A549 (cell line): ENCODE results near the gene AFF1. TPM values are rescaled to one million over a fixed set of nuclear protein-coding genes. Genes with fewer than 3 reads are reported as not detected.
A peak's percentile ranks its signal among the peaks of the same experiment; 100 is the strongest.

Experiments used
- ATAC-seq, 2 experiments: fragments of 200-7000 bp in 1 of 2; fragments of >200 bp in 1 of 2; cut with Nextera tagmentation in 1 of 2; cut with Tn5 transposase in 1 of 2; 3 replicates each; pipeline versions ENCODE4 v1.8.0 to v1.9.1; 2018 to 2020; ENCODE audit warnings: mild to moderate bottlenecking in 1 of 2, moderate library complexity in 1 of 2
- CTCF ChIA-PET: fragments of 300-600 bp; sonication (Branson Sonifier 250); formaldehyde crosslinking; extraction: SDS; loops from one replicate; lab custom pipeline; 2021; ENCODE audit warnings: antibody characterized with exemption, inconsistent platforms; lab: Yijun Ruan, JAX
- POLR2A ChIA-PET: fragments of 350-600 bp; formaldehyde crosslinking; extraction: SDS; loops from one replicate; lab custom pipeline; 2021; ENCODE audit warnings: antibody characterized with exemption, inconsistent platforms; lab: Yijun Ruan, JAX
- DNase-seq, 2 experiments: peaks; one replicate each; pipeline versions ENCODE4 v3.0.0 to v3.0.0-alpha.2; 2011 to 2016; ENCODE audit warnings: low read depth in 1 of 2, low spot score in 1 of 2
- FAIRE-seq: peaks from 2 replicates; lab custom pipeline; 2011; peaks lifted over from hg19 to GRCh38; lab: Jason Lieb, UNC
- H3K27ac ChIP-seq, 2 experiments: fragments of >200 bp; sonication (Bioruptor Twin); formaldehyde crosslinking; 3 replicates each; pipeline ENCODE4 v1.5.1; 2016 to 2017
- H3K4me1 ChIP-seq: fragments of >200 bp; sonication (Bioruptor Twin); formaldehyde crosslinking; 3 replicates; pipeline ENCODE4 v1.6.1; 2016
- H3K4me2 ChIP-seq: fragments of >200 bp; sonication (Bioruptor Twin); formaldehyde crosslinking; 3 replicates; pipeline ENCODE4 v1.6.1; 2016
- H3K4me3 ChIP-seq: fragments of >200 bp; sonication (Bioruptor Twin); formaldehyde crosslinking; 3 replicates; pipeline ENCODE4 v1.5.1; 2016
- H3K9me3 ChIP-seq: fragments of >200 bp; sonication (Bioruptor Twin); formaldehyde crosslinking; 3 replicates; pipeline ENCODE4 v1.6.1; 2016
- BHLHE40 ChIP-seq: IDR thresholded peaks from 2 replicates; pipeline ENCODE4 v1.6.1; 2012; ENCODE audit warnings: low read depth, low read length, inconsistent platforms
- CBX8 ChIP-seq: fragments of 200-600 bp; sonication (generic); IDR thresholded peaks from 2 replicates; pipeline ENCODE4 v1.6.1; 2016
- CEBPB ChIP-seq, 2 experiments: fragments of >200 bp in 1 of 2; sonication (Bioruptor Twin) in 1 of 2; formaldehyde crosslinking in 1 of 2; IDR thresholded peaks; 2 replicates each; pipeline ENCODE4 v1.6.1; 2012 to 2016
- ESRRA ChIP-seq: fragments of 150-350 bp; IDR thresholded peaks from 2 replicates; pipeline ENCODE4 v1.6.1; 2014; ENCODE audit warnings: mild to moderate bottlenecking, low read length, borderline replicate concordance
- FOSL2 ChIP-seq, 2 experiments: fragments of 450-650 bp in 1 of 2; fragments of >200 bp in 1 of 2; sonication (Bioruptor Twin) in 1 of 2; formaldehyde crosslinking; IDR thresholded peaks; 2 replicates each; pipeline versions ENCODE4 v1.5.0 to v1.6.1; 2016 to 2020; ENCODE audit warnings: mild to moderate bottlenecking in 1 of 2, moderate library complexity in 1 of 2
- HEYL ChIP-seq: fragments of 250-450 bp; sonication (Bioruptor Pico); IDR thresholded peaks from 2 replicates; pipeline ENCODE4 v1.8.0; 2021; ENCODE audit warnings: mild to moderate bottlenecking, moderate library complexity
- HOXB13 ChIP-seq: fragments of 250-450 bp; sonication (Bioruptor Pico); IDR thresholded peaks from 2 replicates; pipeline ENCODE4 v1.5.0; 2020; ENCODE audit warnings: low read depth, mild to moderate bottlenecking, moderate library complexity
- KDM1A ChIP-seq: fragments of 200-600 bp; sonication (generic); IDR thresholded peaks from 2 replicates; pipeline ENCODE4 v1.6.1; 2016; ENCODE audit warnings: low read depth, mild to moderate bottlenecking
- KDM5A ChIP-seq: fragments of 200-600 bp; sonication (generic); IDR thresholded peaks from 2 replicates; pipeline ENCODE4 v1.6.1; 2016; ENCODE audit warnings: antibody characterized with exemption, mild to moderate bottlenecking
- MYC ChIP-seq: IDR thresholded peaks from 2 replicates; pipeline ENCODE4 v1.6.1; 2012; ENCODE audit warnings: mild to moderate bottlenecking, inconsistent platforms, low read length, improper control_type of control experiment, borderline replicate concordance
- NFE2L2 ChIP-seq: fragments of 150-350 bp; conservative IDR thresholded peaks from 2 replicates; pipeline ENCODE4 v1.6.1; 2014; ENCODE audit warnings: low read length
- POLR2A ChIP-seq: IDR thresholded peaks from 2 replicates; pipeline ENCODE4 v1.6.1; 2012; ENCODE audit warnings: mild to moderate bottlenecking, low read length
- POLR2AphosphoS2 ChIP-seq: conservative IDR thresholded peaks from 2 replicates; pipeline ENCODE4 v1.6.1; 2012; ENCODE audit warnings: low read length, improper control_type of control experiment, inconsistent platforms
- RAD21 ChIP-seq, 2 experiments: fragments of >200 bp in 1 of 2; sonication (Bioruptor Twin) in 1 of 2; formaldehyde crosslinking in 1 of 2; IDR thresholded peaks in 1 of 2; conservative IDR thresholded peaks in 1 of 2; 2 replicates in 1 of 2; 3 replicates in 1 of 2; pipeline ENCODE4 v1.6.1; 2012 to 2018; ENCODE audit warnings: inconsistent platforms in 1 of 2
- RFX5 ChIP-seq: fragments of 450-650 bp; IDR thresholded peaks from 2 replicates; pipeline ENCODE4 v1.7.1; 2014; ENCODE audit warnings: antibody characterized with exemption, mild to moderate bottlenecking, moderate library complexity
- SMC3 ChIP-seq: fragments of >200 bp; sonication (Bioruptor Twin); formaldehyde crosslinking; IDR thresholded peaks from 3 replicates; pipeline ENCODE4 v1.6.1; 2018; ENCODE audit warnings: inconsistent platforms
- TFCP2L1 ChIP-seq: fragments of 250-450 bp; sonication (Bioruptor Pico); IDR thresholded peaks from 2 replicates; pipeline ENCODE4 v1.5.0; 2021; ENCODE audit warnings: mild to moderate bottlenecking
- ZC3H11A ChIP-seq: fragments of 450-650 bp; IDR thresholded peaks from 2 replicates; pipeline ENCODE4 v1.6.1; 2014; ENCODE audit warnings: antibody characterized with exemption, mild to moderate bottlenecking
- WGBS: methylation state at CpG from one replicate; pipeline ENCODE4 v1.1.6; 2017; ENCODE audit errors: missing lambda C conversion rate; 5-methylcytosine and 5-hydroxymethylcytosine counted together
- polyA plus RNA-seq, 4 experiments: library from polyadenylated mRNA; depleted of rRNA in 3 of 4; stranded (reverse); fragments of >200 nt; fragmentation: RNase III in 1 of 4; extraction: RNeasy Plus Mini Kit Qiagen cat#74134 plus additional on column Dnase treatment in 1 of 4; gene quantifications; 2 replicates in 3 of 4; 3 replicates in 1 of 4; pipeline ENCODE4 v1.2.3, GENCODE V29; 2011 to 2017
- TF ChIP-seq, protein P1 (sequence below): IDR thresholded peaks from 2 replicates; pipeline ENCODE4 v1.6.1; 2012; ENCODE audit warnings: low read depth, borderline replicate concordance
- TF ChIP-seq, protein P2 (sequence below): fragments of 200-600 bp; sonication (generic); IDR thresholded peaks from 2 replicates; pipeline ENCODE4 v1.6.1; 2016; ENCODE audit warnings: antibody characterized with exemption, mild to moderate bottlenecking, moderate library complexity
- TF ChIP-seq, protein P3 (sequence below): fragments of 250-450 bp; sonication (Bioruptor Pico); IDR thresholded peaks from 2 replicates; pipeline ENCODE4 v1.5.0; 2020; ENCODE audit warnings: low read depth, mild to moderate bottlenecking, moderate library complexity
- TF ChIP-seq, protein P4 (sequence below): fragments of 150-350 bp; IDR thresholded peaks from 2 replicates; pipeline ENCODE4 v1.6.1; 2014; ENCODE audit warnings: low read depth, mild to moderate bottlenecking, low read length

The AFF1 gene
- polyA plus RNA-seq, 2 of the 4 experiments (the other 2 are of a cell fraction): 13.7 to 15.4 TPM

DNA sequence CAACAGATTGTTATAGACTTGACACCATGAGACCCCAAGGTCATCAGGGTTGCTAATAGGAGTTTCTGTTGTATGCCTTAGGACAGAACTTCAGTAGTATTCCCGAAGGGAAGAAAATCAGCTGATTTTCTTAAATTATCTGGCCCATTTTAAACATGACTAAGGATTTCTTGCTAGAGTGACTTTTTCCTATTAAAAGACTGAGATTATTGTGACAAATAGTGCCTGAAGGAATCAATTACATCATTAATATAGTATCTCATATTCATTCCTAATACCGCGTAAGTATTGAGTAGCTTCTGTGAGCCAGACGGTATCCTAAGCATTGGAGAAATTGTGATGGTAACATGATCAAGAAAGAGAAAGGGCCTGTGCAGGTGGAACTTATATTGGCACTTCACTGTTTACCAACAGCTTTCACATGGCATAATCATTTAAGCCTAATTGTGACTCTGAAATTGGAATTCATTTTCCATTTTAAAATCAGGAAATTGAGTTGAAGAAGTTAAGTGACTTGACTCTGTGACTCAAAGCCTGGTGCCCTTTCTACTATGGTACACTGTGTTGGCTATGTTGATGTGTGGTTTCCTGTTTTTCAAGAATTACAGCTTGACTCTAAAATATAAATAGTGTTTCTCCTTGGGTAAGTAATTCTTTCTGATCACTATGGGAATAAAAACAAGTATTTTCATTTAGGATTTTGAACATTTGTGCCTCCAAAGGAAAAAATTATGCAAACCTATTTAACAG lies 4.1 kb downstream of the AFF1 start:
- H3K9me3 ChIP-seq: no peaks in the 10 kb centered on the region
- ChIA-PET CTCF (interaction anchor here (0.8 to 3.4 kb wide), 4 partner anchors 16 to 211 kb away, joined by 3 to 18 read pairs (median 4); no protein-coding TSS in a partner anchor), POLR2A (interaction anchor here (1.2 kb wide), 1 partner anchor 67 kb away, joined by 4 read pairs; no protein-coding TSS in a partner anchor)
- DNase-seq: no peak
- no peak overlapping the region for H3K4me3 ChIP-seq
- TF ChIP-seq CEBPB (IDR thresholded peaks at IDR 0.05) (no peak), ZC3H11A (no peak), RFX5 (no peak), FOSL2 (IDR thresholded peaks at IDR 0.05) (no peak), FOSL2 (CRISPR knock-in tag; IDR thresholded peaks at IDR 0.05) (no peak), MYC (no peak), KDM5A (no peak)
- FAIRE-seq: no peak
- H3K4me2 ChIP-seq: peak overlapping the region; percentile 89
- 88% methylated on average over 4 of the region's 4 CpGs for WGBS
- no peak for ATAC-seq
- 0 out of 6 replicates have a peak overlapping the region, but pooled peaks of 1 of the 2 experiments have one; percentile 8 for H3K27ac ChIP-seq
- H3K4me1 ChIP-seq: peaks cover 53% of the 10 kb centered on the region

DNA sequence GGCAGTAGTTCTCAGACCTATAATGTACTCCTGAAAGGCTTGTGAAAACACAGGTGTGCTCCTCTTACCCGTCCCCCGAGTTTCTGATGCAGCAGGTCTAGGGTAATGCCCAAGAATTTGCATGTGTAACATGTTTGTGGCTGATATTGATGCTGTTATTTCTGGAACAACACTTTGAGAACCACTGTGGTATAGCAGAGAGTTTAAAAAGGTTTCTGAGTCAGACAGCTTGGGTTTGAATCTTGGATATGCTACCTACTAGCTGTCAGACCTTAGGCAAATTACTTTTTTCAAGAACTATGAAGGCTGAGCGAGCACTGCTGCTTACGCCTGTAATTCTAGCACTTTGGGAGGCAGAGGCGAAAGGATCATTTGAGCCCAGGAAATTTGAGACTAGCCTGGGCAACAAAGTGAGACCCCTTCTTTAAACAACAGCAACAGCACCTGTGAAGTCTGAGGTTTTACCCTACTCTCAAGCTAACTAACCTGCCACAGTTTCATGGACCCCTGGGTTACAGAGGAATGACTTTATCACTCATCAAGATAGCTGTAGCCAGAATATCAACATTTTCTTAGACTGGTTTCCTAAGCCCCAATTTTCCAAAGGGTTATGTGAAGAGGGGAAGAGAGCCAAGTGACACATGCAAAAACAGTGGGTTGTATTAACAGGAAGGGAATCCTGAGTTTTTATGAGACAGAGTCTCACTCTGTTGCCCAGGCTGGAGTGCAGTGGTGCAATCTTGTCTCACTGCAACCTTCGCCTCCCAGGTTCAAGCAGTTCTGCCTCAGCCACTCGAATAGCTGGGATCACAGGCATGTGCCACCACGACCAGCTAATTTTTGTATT lies 5.1 kb downstream of the AFF1 start:
- POLR2A ChIA-PET: no interaction called here
- Histone ChIP-seq H3K9me3 (no peaks in the 10 kb centered on the region), H3K4me2 (peak overlapping the region; percentile 89), H3K4me1 (peaks cover 56% of the 10 kb centered on the region), H3K4me3 (no peak overlapping the region), H3K27ac (peak overlapping the region in 1 of 2 experiments; percentile 21; a peak in 1 of 6 replicates)
- TF ChIP-seq, protein P1, sequence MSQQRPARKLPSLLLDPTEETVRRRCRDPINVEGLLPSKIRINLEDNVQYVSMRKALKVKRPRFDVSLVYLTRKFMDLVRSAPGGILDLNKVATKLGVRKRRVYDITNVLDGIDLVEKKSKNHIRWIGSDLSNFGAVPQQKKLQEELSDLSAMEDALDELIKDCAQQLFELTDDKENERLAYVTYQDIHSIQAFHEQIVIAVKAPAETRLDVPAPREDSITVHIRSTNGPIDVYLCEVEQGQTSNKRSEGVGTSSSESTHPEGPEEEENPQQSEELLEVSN: no peak
- TF ChIP-seq NFE2L2 (no peak), MYC (no peak), CEBPB (IDR thresholded peaks at IDR 0.05) (no peak), ESRRA (no peak), HEYL (no peak)
- DNase-seq (no peak), FAIRE-seq (no peak), ATAC-seq (no peak)
- CTCF ChIA-PET: interaction anchor here (0.8 to 3.4 kb wide), 3 partner anchors 17 to 154 kb away, joined by 3 to 18 read pairs (median 6); no protein-coding TSS in a partner anchor
- 91% methylated on average over 8 of the region's 8 CpGs for whole genome bisulfite sequencing

DNA sequence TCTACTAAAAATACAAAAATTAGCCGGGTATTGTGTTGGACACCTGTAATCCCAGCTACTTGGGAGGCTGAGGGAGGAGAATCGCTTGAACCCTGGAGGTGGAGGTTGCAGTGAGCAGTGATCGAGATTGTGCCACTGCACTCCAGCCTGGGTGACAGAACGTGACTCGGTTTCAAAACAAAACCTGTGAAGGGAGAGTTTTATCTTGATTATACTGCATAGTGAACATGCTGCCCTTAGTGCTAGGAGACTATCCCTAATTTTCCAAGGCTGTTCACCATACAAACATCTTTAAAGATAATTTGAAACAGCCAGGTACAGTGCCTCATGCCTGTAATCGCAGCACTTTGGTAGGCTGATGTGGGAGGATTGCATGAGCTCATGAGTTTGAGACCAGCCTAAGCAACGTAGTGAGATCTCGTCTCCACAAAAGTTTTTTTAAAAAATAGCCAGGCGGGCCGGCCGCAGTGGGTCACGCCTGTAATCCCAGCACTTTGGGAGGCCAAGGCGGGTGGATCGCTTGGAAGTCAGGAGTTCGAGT lies 6.2 kb downstream of the AFF1 start:
- CTCF ChIA-PET: interaction anchor here (1.4 kb wide), 2 partner anchors 152 to 209 kb away, joined by 3 to 6 read pairs; no protein-coding TSS in a partner anchor
- FAIRE-seq: no peak
- TF ChIP-seq HOXB13 (CRISPR knock-in tag): no peak
- no peak for TF ChIP-seq CBX8
- no peak for TF ChIP-seq RAD21 (conservative IDR thresholded peaks at IDR 0.05 in 1 of 2, IDR thresholded peaks at IDR 0.05 in 1 of 2)
- no peak for TF ChIP-seq MYC
- no peak for TF ChIP-seq SMC3
- TF ChIP-seq, protein P2, sequence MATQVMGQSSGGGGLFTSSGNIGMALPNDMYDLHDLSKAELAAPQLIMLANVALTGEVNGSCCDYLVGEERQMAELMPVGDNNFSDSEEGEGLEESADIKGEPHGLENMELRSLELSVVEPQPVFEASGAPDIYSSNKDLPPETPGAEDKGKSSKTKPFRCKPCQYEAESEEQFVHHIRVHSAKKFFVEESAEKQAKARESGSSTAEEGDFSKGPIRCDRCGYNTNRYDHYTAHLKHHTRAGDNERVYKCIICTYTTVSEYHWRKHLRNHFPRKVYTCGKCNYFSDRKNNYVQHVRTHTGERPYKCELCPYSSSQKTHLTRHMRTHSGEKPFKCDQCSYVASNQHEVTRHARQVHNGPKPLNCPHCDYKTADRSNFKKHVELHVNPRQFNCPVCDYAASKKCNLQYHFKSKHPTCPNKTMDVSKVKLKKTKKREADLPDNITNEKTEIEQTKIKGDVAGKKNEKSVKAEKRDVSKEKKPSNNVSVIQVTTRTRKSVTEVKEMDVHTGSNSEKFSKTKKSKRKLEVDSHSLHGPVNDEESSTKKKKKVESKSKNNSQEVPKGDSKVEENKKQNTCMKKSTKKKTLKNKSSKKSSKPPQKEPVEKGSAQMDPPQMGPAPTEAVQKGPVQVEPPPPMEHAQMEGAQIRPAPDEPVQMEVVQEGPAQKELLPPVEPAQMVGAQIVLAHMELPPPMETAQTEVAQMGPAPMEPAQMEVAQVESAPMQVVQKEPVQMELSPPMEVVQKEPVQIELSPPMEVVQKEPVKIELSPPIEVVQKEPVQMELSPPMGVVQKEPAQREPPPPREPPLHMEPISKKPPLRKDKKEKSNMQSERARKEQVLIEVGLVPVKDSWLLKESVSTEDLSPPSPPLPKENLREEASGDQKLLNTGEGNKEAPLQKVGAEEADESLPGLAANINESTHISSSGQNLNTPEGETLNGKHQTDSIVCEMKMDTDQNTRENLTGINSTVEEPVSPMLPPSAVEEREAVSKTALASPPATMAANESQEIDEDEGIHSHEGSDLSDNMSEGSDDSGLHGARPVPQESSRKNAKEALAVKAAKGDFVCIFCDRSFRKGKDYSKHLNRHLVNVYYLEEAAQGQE: no peak
- TF ChIP-seq POLR2AphosphoS2: no peak
- TF ChIP-seq, protein P3, sequence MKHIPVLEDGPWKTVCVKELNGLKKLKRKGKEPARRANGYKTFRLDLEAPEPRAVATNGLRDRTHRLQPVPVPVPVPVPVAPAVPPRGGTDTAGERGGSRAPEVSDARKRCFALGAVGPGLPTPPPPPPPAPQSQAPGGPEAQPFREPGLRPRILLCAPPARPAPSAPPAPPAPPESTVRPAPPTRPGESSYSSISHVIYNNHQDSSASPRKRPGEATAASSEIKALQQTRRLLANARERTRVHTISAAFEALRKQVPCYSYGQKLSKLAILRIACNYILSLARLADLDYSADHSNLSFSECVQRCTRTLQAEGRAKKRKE (CRISPR knock-in tag): no peak
- TF ChIP-seq KDM1A: no peak
- TF ChIP-seq, protein P4, sequence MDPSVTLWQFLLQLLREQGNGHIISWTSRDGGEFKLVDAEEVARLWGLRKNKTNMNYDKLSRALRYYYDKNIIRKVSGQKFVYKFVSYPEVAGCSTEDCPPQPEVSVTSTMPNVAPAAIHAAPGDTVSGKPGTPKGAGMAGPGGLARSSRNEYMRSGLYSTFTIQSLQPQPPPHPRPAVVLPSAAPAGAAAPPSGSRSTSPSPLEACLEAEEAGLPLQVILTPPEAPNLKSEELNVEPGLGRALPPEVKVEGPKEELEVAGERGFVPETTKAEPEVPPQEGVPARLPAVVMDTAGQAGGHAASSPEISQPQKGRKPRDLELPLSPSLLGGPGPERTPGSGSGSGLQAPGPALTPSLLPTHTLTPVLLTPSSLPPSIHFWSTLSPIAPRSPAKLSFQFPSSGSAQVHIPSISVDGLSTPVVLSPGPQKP: no peak
- TF ChIP-seq ESRRA: no peak
- TF ChIP-seq, protein P1: no peak
- TF ChIP-seq POLR2A: no peak
- TF ChIP-seq BHLHE40: no peak
- TF ChIP-seq TFCP2L1: no peak
- TF ChIP-seq NFE2L2: no peak

More for the DNA sequence above, 6.2 kb downstream of the AFF1 start:
- no peak for DNase-seq
- Histone ChIP-seq H3K9me3 (no peaks in the 10 kb centered on the region), H3K4me1 (peaks cover 56% of the 10 kb centered on the region), H3K4me3 (no peak overlapping the region), H3K27ac (no peak overlapping the region), H3K4me2 (no peak overlapping the region)
- WGBS: 87% methylated on average over 15 of the region's 15 CpGs
- POLR2A ChIA-PET: no interaction called here
- ATAC-seq: no peak
